SK-N-SH (cell line): ENCODE results near the gene RASIP1. TPM values are rescaled to one million over a fixed set of nuclear protein-coding genes. Genes with fewer than 3 reads are reported as not detected.

Source experiments
- CTCF ChIA-PET: fragments of 300-600, 350-600 bp; formaldehyde crosslinking; extraction: SDS; loops from one replicate; lab custom pipeline; 2021; lab: Yijun Ruan, JAX
- POLR2A ChIA-PET: fragments of 350-600 bp; sonication (Branson Sonifier 250); formaldehyde crosslinking; extraction: SDS; loops from one replicate; lab custom pipeline; 2020; ENCODE audit warnings: antibody characterized with exemption, inconsistent platforms; lab: Yijun Ruan, JAX
- DNase-seq: peaks from one replicate; pipeline ENCODE4 v3.0.0; 2012
- H2AFZ ChIP-seq: fragments of 200-600 bp; sonication (generic); 2 replicates; pipeline ENCODE4 v1.8.1; 2016; ENCODE audit warnings: antibody characterized with exemption, mild to moderate bottlenecking, low read depth
- H3F3A ChIP-seq: fragments of 200-600 bp; sonication (generic); replicated peaks from 2 replicates; pipeline ENCODE3; 2016; ENCODE audit warnings: antibody characterized with exemption, mild to moderate bottlenecking; ENCODE audit not compliant: insufficient read depth
- H3K27ac ChIP-seq, 2 experiments: fragments of 200-500 bp in 1 of 2; fragments of 200-600 bp in 1 of 2; sonication (Bioruptor generic) in 1 of 2; sonication (generic), shearing (Covaris generic) in 1 of 2; 2 replicates each; pipeline versions ENCODE4 v1.5.1 to v1.6.1; 2014 to 2016; ENCODE audit warnings: low read depth in 2 of 2, inconsistent platforms in 1 of 2, low read length in 1 of 2, mild to moderate bottlenecking in 1 of 2, mixed read lengths in 1 of 2
- H3K27me3 ChIP-seq: fragments of 200-600 bp; sonication (generic), shearing (Covaris generic); 2 replicates; pipeline ENCODE4 v1.6.1; 2016; ENCODE audit warnings: mixed run types; ENCODE audit not compliant: insufficient read depth
- H3K36me3 ChIP-seq, 2 experiments: fragments of 200-500 bp in 1 of 2; fragments of 200-600 bp in 1 of 2; sonication (Bioruptor generic) in 1 of 2; sonication (generic) in 1 of 2; replicated peaks in 1 of 2; 2 replicates each; pipeline versions ENCODE3 to v1.5.1; 2014 to 2016; ENCODE audit warnings: low read length in 1 of 2, mild to moderate bottlenecking in 1 of 2; ENCODE audit not compliant: insufficient read depth in 2 of 2, control insufficient read depth in 1 of 2
- H3K4me1 ChIP-seq, 2 experiments: fragments of 200-500 bp in 1 of 2; fragments of 200-600 bp in 1 of 2; sonication (Bioruptor generic) in 1 of 2; sonication (generic), shearing (Covaris generic) in 1 of 2; 2 replicates each; pipeline versions ENCODE4 v1.5.1 to v1.6.1; 2014 to 2016; ENCODE audit warnings: low read depth in 1 of 2, low read length in 1 of 2, mixed run types in 1 of 2; ENCODE audit not compliant: insufficient read depth in 2 of 2, control insufficient read depth in 1 of 2
- H3K4me2 ChIP-seq: fragments of 200-600 bp; sonication (generic), shearing (Covaris generic); 2 replicates; pipeline ENCODE4 v1.6.1; 2017; ENCODE audit warnings: mixed run types
- H3K4me3 ChIP-seq, 2 experiments: fragments of 200-500 bp in 1 of 2; fragments of 200-600 bp in 1 of 2; sonication (Bioruptor generic) in 1 of 2; sonication (generic), shearing (Covaris generic) in 1 of 2; 2 replicates each; pipeline versions ENCODE4 v1.5.1 to v1.8.1; 2014 to 2016; ENCODE audit warnings: low read depth in 2 of 2, inconsistent platforms in 1 of 2, low read length in 1 of 2, mild to moderate bottlenecking in 1 of 2, mixed read lengths in 1 of 2, moderate library complexity in 1 of 2
- H3K79me2 ChIP-seq: fragments of 200-600 bp; sonication (generic); 2 replicates; pipeline ENCODE4 v1.8.1; 2017; ENCODE audit warnings: mild to moderate bottlenecking; ENCODE audit not compliant: insufficient read depth
- H3K9ac ChIP-seq: fragments of 200-600 bp; sonication (generic); 2 replicates; pipeline ENCODE4 v1.6.1; 2017; ENCODE audit warnings: mixed run types
- H3K9me2 ChIP-seq: fragments of 200-600 bp; sonication (generic); 2 replicates; pipeline ENCODE4 v1.6.1; 2017; ENCODE audit warnings: mixed run types
- H3K9me3 ChIP-seq: fragments of 200-600 bp; sonication (generic); 2 replicates; pipeline ENCODE4 v1.6.1; 2017; ENCODE audit warnings: mixed run types, mild to moderate bottlenecking, moderate library complexity
- H4K20me1 ChIP-seq: fragments of 200-600 bp; sonication (generic); 2 replicates; pipeline ENCODE4 v1.6.1; 2017; ENCODE audit warnings: mild to moderate bottlenecking, mixed run types; ENCODE audit not compliant: insufficient read depth
- CHD2 ChIP-seq: fragments of 150-350 bp; IDR thresholded peaks from 2 replicates; pipeline ENCODE4 v1.6.1; 2018; ENCODE audit warnings: low read length; ENCODE audit not compliant: partially characterized antibody
- ELF1 ChIP-seq: IDR thresholded peaks from 2 replicates; pipeline ENCODE4 v1.4.0; 2012
- EZH2phosphoT487 ChIP-seq: fragments of 200-600 bp; sonication (generic); IDR thresholded peaks from 2 replicates; pipeline ENCODE4 v1.6.1; 2017; ENCODE audit warnings: low read depth, mixed run types, mild to moderate bottlenecking, antibody characterized with exemption, moderate library complexity, borderline replicate concordance
- FOXM1 ChIP-seq: IDR thresholded peaks from 2 replicates; pipeline ENCODE4 v1.4.0; 2012; ENCODE audit warnings: low read depth, mild to moderate bottlenecking
- GABPA ChIP-seq: IDR thresholded peaks from 2 replicates; pipeline ENCODE4 v1.4.0; 2012; ENCODE audit warnings: low read depth, mild to moderate bottlenecking
- GATA2 ChIP-seq: sonication (generic); formaldehyde crosslinking; IDR thresholded peaks from 2 replicates; pipeline ENCODE4 v1.5.0; 2020; ENCODE audit warnings: mild to moderate bottlenecking, missing genetic modification reagents
- MXI1 ChIP-seq: IDR thresholded peaks from 2 replicates; pipeline ENCODE4 v1.6.1; 2012; ENCODE audit warnings: mild to moderate bottlenecking, low read depth, low read length, improper control_type of control experiment
- RAD21 ChIP-seq: IDR thresholded peaks from 2 replicates; pipeline ENCODE4 v1.6.1; 2012; ENCODE audit warnings: mild to moderate bottlenecking, low read length
- RXRA ChIP-seq: IDR thresholded peaks from 2 replicates; pipeline ENCODE4 v1.4.0; 2012; ENCODE audit warnings: low read depth, mild to moderate bottlenecking, borderline replicate concordance
- TAF1 ChIP-seq: IDR thresholded peaks from 2 replicates; pipeline ENCODE4 v1.6.1; 2012; ENCODE audit warnings: low read depth, mild to moderate bottlenecking, low read length, moderate library complexity, borderline replicate concordance
- TEAD4 ChIP-seq: IDR thresholded peaks from 2 replicates; pipeline ENCODE4 v1.4.0; 2012; ENCODE audit warnings: mild to moderate bottlenecking, borderline replicate concordance; ENCODE audit not compliant: insufficient read depth
- WGBS: methylation state at CpG from one replicate; pipeline ENCODE4 v1.1.6; 2017; ENCODE audit warnings: low lambda C conversion rate; 5-methylcytosine and 5-hydroxymethylcytosine counted together
- polyA plus RNA-seq, 3 experiments: library from polyadenylated mRNA; depleted of rRNA; stranded (reverse); fragments of >200 nt; gene quantifications; 2 replicates each; pipeline ENCODE4 v1.2.3, GENCODE V29; 2012
- TF ChIP-seq, protein P1 (sequence below): fragments of 200-600 bp; sonication (generic); IDR thresholded peaks from 2 replicates; pipeline ENCODE4 v1.6.1; 2017; ENCODE audit warnings: antibody characterized with exemption, mild to moderate bottlenecking, moderate library complexity
- TF ChIP-seq, protein P2 (sequence below): IDR thresholded peaks from 2 replicates; pipeline ENCODE4 v1.4.0; 2012; ENCODE audit warnings: low read depth
- TF ChIP-seq, protein P3 (sequence below): IDR thresholded peaks from 2 replicates; pipeline ENCODE4 v1.4.0; 2012; ENCODE audit warnings: low read depth, borderline replicate concordance
- TF ChIP-seq, protein P4 (sequence below): IDR thresholded peaks from 2 replicates; pipeline ENCODE4 v1.6.1; 2012; ENCODE audit warnings: mild to moderate bottlenecking, low read depth, low read length, moderate library complexity
- TF ChIP-seq, protein P5 (sequence below): fragments of 150-350 bp; IDR thresholded peaks from 2 replicates; pipeline ENCODE4 v1.6.1; 2016; ENCODE audit warnings: mild to moderate bottlenecking, low read depth, low read length

RASIP1 gene
- polyA plus RNA-seq, 1 of the 3 experiments (the other 2 are of a cell fraction): 0.41 TPM

DNA sequence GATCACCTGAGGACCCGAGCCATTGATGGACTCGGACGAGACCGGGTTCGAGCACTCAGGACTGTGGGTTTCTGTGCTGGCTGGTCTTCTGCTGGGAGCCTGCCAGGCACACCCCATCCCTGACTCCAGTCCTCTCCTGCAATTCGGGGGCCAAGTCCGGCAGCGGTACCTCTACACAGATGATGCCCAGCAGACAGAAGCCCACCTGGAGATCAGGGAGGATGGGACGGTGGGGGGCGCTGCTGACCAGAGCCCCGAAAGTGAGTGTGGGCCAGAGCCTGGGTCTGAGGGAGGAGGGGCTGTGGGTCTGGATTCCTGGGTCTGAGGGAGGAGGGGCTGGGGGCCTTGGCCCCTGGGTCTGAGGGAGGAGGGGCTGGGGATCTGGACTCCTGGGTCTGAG, 15.8 kb upstream of the RASIP1 start:
- Histone ChIP-seq H3F3A (no peaks in the 10 kb centered on the region), H3K9me3 (no peaks in the 10 kb centered on the region), H2AFZ (no peak overlapping the region), H3K9me2 (no peaks in the 10 kb centered on the region), H3K36me3 (no peaks in the 10 kb centered on the region), H3K4me2 (no peak overlapping the region), H3K4me3 (no peak overlapping the region), H3K9ac (no peak overlapping the region), H3K27ac (no peak overlapping the region), H3K79me2 (no peaks in the 10 kb centered on the region), H4K20me1 (no peaks in the 10 kb centered on the region), H3K4me1 (peaks cover 0 to 7% of the 10 kb centered on the region in 2 experiments; a peak in 1 of 4 replicates), H3K27me3 (peaks cover 6% of the 10 kb centered on the region; the same call in 1 of the 2 replicates)
- TF ChIP-seq, protein P1, sequence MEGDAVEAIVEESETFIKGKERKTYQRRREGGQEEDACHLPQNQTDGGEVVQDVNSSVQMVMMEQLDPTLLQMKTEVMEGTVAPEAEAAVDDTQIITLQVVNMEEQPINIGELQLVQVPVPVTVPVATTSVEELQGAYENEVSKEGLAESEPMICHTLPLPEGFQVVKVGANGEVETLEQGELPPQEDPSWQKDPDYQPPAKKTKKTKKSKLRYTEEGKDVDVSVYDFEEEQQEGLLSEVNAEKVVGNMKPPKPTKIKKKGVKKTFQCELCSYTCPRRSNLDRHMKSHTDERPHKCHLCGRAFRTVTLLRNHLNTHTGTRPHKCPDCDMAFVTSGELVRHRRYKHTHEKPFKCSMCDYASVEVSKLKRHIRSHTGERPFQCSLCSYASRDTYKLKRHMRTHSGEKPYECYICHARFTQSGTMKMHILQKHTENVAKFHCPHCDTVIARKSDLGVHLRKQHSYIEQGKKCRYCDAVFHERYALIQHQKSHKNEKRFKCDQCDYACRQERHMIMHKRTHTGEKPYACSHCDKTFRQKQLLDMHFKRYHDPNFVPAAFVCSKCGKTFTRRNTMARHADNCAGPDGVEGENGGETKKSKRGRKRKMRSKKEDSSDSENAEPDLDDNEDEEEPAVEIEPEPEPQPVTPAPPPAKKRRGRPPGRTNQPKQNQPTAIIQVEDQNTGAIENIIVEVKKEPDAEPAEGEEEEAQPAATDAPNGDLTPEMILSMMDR: no peak
- TF ChIP-seq EZH2phosphoT487: no peak
- no peak for TF ChIP-seq GATA2
- TF ChIP-seq, protein P2, sequence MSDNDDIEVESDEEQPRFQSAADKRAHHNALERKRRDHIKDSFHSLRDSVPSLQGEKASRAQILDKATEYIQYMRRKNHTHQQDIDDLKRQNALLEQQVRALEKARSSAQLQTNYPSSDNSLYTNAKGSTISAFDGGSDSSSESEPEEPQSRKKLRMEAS: no peak
- TF ChIP-seq RXRA: no peak
- no peak for TF ChIP-seq ELF1
- TF ChIP-seq, protein P3, sequence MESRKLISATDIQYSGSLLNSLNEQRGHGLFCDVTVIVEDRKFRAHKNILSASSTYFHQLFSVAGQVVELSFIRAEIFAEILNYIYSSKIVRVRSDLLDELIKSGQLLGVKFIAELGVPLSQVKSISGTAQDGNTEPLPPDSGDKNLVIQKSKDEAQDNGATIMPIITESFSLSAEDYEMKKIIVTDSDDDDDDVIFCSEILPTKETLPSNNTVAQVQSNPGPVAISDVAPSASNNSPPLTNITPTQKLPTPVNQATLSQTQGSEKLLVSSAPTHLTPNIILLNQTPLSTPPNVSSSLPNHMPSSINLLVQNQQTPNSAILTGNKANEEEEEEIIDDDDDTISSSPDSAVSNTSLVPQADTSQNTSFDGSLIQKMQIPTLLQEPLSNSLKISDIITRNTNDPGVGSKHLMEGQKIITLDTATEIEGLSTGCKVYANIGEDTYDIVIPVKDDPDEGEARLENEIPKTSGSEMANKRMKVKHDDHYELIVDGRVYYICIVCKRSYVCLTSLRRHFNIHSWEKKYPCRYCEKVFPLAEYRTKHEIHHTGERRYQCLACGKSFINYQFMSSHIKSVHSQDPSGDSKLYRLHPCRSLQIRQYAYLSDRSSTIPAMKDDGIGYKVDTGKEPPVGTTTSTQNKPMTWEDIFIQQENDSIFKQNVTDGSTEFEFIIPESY: no peak
- TF ChIP-seq, protein P4, sequence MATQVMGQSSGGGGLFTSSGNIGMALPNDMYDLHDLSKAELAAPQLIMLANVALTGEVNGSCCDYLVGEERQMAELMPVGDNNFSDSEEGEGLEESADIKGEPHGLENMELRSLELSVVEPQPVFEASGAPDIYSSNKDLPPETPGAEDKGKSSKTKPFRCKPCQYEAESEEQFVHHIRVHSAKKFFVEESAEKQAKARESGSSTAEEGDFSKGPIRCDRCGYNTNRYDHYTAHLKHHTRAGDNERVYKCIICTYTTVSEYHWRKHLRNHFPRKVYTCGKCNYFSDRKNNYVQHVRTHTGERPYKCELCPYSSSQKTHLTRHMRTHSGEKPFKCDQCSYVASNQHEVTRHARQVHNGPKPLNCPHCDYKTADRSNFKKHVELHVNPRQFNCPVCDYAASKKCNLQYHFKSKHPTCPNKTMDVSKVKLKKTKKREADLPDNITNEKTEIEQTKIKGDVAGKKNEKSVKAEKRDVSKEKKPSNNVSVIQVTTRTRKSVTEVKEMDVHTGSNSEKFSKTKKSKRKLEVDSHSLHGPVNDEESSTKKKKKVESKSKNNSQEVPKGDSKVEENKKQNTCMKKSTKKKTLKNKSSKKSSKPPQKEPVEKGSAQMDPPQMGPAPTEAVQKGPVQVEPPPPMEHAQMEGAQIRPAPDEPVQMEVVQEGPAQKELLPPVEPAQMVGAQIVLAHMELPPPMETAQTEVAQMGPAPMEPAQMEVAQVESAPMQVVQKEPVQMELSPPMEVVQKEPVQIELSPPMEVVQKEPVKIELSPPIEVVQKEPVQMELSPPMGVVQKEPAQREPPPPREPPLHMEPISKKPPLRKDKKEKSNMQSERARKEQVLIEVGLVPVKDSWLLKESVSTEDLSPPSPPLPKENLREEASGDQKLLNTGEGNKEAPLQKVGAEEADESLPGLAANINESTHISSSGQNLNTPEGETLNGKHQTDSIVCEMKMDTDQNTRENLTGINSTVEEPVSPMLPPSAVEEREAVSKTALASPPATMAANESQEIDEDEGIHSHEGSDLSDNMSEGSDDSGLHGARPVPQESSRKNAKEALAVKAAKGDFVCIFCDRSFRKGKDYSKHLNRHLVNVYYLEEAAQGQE: no peak
- no peak for TF ChIP-seq TEAD4
- TF ChIP-seq MXI1: no peak
- TF ChIP-seq TAF1: no peak
- TF ChIP-seq GABPA: no peak
- TF ChIP-seq RAD21: no peak
- TF ChIP-seq CHD2: no peak
- TF ChIP-seq, protein P5, sequence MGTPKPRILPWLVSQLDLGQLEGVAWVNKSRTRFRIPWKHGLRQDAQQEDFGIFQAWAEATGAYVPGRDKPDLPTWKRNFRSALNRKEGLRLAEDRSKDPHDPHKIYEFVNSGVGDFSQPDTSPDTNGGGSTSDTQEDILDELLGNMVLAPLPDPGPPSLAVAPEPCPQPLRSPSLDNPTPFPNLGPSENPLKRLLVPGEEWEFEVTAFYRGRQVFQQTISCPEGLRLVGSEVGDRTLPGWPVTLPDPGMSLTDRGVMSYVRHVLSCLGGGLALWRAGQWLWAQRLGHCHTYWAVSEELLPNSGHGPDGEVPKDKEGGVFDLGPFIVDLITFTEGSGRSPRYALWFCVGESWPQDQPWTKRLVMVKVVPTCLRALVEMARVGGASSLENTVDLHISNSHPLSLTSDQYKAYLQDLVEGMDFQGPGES: no peak
- no peak for TF ChIP-seq FOXM1
- WGBS: 83% methylated on average over 5 of the region's 11 CpGs
- POLR2A ChIA-PET: no interaction called here
- DNase-seq: no peak
- CTCF ChIA-PET: interaction anchor here (1.2 to 1.6 kb wide), 2 partner anchors 17 to 81 kb away, joined by 4 to 6 read pairs; partner anchors contain the start of gene HSD17B14
